CD4-positive, alpha-beta T cell treated with Interleukin-17A for 4 hours (primary cell): Measurements from ENCODE around the gene CDH12.
"Not testable (repeated sequence)": the region's sequence is repeated elsewhere in the genome, so short reads cannot be mapped to it uniquely, and the experiment has no call there.

Experiments used
- DNase-seq: peaks from one replicate; pipeline ENCODE4 v3.0.0-alpha.2; 2020; ENCODE audit warnings: mixed read lengths

The CDH12 gene

DNA sequence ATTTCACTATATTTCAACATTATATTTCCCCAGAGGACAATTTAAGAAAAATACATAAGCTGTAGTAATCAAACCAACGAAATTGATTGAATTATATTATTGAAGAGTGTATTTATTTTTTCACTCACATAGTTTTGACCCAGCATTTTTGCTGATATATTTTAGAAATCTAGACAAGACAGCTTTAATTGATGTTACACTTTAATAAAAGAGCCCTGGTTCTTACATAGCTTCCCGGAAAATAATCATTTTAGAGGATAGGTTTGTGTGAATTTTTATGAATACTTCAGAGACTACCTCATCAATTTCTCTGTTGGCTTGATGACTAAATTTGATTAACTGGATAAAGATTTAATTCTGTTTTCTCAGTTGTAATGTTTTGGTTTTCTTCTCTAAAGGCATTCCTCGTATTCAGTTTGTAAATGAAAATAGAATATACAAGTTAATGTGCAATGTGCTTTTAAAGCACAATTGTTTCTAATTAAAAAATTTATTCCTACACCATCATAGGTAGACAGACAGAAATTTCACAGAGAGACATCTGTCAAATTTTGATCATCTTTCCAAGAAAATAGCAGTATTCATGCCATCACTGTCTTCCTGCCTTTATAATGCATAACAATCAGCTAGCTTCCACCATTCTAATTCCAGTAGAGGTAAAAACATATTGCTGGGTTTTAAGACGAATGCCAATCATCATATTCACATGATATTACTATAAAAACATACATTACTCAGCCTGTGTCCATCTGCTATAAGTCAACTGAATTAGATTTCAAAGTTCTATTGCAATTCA, 441.4 kb downstream of the CDH12 start:
- DNase-seq: no peak

DNA sequence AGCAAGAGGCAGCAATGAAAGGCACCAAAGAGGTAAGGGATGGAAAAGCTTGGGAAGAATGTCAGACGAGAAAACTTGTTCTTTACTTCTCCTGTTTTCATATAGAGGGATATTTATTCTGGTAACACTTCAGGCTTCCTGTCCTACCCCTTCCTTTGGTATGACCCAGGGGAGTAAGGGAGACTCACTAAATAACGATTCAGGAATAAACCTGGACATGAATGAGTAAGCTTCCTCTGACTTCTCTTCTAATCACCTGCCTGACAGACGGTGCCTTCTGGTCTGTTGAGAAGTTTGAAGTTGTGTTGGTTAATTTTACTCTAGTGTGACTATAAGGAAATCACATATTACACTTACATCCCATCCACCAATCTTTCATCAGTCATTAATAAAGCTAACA, 461.2 kb downstream of the CDH12 start:
- DNase-seq: no peak

DNA sequence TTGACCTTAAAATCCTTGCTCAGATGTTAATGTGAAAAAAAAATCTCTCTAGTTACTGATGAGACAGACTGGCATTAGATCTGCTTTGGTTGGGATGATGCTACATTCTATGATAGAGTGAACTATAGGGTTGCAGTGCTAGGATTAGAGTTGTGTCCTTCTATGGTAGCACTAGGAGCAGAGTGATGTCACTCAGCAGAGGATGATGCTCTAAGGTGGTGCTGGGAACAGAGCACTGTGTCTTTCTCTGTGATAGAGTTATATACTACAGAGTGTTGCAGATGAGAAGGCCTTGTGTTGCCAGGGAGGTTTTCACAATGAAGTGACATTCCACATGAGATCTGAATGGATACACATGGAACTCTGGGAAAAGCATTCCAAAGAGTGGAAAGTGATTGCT, 462.3 kb downstream of the CDH12 start:
- no peak for DNase-seq

DNA sequence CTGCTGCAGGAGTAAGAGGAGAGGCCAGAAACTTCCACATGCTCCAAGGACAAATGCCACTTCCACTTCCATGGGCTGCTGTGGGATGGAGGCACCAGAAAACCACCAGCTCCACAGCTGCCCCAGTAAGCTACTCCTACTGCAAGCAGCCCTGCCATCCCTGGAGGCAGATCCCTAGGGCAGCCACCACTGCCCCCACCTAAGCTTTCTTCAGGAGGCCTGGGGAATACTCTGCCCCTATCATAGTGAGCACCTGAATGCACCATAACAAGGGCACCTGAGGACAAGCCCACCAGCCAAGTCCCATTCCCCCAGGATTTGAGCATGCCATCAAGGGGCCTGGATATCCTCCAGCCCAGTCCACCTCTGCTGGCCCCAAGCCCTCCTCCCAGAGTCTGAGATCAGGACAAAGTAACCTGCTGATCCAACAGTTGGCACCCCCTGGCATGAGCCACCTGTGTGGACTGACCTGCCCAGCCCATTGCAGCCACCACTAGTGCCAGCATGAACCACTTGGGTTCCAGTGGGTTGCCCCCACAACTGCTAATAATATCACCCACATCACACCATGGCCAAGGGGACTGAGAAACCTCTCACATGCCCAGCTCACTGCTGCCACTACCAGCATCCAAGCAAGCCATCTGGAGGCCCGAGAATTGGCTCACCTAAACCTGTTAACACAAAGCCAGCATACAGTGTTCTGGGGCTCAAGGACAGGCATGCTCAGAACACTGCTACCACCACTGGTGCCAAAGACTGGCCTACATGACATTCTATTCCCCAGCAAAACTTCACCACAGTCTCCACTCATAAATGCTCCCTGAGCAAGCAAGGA, 480.1 kb downstream of the CDH12 start:
- no peak for DNase-seq

DNA sequence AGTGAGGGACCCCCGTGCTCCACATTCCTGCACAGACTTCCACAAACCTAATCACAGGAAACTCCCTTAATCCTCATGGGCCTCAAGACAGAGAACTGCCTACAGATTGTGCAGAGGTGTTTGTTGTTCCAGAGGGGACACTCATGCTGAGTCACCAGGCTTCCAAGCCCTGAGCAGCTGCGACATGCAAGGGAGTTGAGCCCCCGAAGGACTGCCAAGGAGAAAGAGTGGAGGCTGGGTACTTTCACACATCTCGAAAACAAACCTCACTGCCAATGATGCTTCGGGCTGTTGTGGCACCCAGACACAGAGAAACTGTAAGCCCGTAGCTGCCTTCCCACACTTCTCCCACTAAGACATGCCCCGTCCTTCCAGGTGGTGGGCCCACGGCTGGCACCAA, 480.8 kb downstream of the CDH12 start:
- DNase-seq: no peak

DNA sequence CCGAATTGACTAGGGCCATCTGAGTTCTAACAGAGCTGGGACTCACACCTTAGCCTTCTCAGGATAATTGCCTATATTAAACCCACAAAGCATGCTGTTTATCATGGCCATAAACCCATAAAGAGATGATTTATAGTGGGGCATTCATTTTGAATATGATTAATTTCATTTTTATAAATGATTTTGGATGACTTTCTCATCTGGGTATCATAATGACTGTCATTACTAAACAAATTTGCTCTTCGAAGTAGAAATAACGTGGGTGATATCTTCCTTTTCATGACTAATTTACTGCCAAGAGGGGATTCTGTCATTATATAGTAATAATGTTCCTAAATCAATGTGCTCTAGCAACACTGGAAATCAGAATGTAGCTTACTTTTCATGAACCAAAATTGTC, 498.2 kb downstream of the CDH12 start:
- no peak for DNase-seq

DNA sequence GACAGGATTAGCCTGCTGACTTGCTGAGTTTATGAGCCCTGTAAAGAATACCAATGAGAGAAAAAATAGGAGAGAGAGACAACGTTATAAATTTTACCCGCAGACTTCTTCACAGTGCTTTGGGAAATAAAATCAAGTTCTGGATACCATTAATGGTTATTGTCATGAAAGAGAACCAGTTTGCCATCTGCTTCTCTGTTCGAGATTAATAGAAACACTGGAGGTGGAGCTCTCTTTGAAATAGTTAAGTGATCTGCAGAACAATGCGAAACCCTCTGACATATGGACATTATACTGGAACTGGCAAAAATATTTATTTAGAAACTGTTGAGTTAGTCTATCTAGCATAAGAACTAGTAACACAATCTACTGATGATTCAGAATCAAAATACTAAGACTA, 500.7 kb downstream of the CDH12 start:
- DNase-seq: no peak

DNA sequence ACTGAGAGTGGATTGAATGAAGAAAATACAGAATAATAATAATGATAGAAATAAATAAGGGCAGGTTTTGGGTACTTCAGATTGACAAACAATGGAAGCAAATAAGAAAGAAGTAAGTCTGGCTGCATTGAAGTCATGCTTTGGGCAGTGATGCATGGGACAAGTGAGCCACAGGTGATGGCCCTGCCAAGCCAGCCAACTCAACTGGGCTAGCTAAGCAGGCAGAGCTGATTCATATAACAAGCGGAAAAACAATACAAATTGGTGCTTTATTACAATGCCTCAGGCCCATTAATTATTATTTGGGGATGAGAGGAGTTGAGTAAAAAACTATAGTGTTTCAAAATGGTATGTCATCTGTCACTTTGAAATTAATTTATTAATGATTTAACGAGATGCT, 502.0 kb downstream of the CDH12 start:
- DNase-seq: no peak

DNA sequence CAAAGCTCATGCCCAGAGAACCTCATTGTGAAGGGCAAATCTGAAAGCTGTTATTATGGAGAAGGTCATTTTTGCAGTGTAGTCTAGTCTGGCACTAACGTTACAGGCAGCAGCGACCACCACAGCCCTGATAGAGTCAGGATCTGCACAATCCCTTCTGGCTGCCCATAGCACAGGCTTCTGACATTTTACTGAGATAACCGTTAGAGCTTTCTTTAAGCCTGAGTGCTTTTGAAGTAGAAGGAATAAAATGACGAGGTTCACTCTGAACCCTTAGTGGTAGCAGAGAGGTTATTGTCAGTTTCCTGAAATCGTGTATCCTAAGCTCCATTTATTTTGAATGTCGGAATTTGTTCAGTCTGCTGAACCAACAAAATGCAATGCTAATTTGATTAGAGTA, 505.1 kb downstream of the CDH12 start:
- no peak for DNase-seq

DNA sequence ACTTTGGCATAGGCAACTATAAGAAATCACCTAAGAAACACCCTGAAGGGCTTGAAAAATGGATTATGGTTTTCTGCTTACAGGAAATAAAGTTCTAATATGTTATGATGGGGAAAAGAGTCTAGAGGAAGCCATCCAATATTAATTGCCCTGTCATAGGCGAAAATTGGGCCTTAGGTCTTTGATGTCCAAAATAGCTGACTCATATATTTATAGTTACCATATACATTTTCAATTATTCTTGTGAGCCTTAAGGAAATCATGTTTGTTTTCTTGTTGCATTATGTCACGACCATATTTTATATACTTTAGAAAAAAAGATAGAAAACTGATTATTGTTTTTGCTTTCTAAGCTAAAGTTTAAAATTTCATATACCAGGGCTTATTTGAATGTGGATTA, 509.1 kb downstream of the CDH12 start:
- no peak for DNase-seq

DNA sequence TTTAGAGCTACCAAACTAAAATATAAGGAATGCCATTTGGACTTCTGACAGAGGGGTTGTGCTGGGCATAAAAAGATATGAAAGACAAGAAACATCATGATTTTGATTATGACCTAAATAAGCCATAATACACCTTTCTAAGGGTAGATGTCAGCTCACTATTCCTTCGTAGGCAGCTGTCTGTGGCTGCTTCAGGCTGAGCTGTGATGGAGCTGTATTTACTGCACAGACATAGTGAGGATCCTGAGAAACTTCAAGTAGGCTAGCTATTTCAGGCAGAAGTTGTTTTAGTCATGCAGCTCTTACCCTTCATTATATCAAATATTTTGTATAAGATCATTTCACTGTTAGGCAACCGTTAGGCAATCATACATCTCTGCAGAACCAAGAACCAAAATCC, 511.7 kb downstream of the CDH12 start:
- DNase-seq: no peak

DNA sequence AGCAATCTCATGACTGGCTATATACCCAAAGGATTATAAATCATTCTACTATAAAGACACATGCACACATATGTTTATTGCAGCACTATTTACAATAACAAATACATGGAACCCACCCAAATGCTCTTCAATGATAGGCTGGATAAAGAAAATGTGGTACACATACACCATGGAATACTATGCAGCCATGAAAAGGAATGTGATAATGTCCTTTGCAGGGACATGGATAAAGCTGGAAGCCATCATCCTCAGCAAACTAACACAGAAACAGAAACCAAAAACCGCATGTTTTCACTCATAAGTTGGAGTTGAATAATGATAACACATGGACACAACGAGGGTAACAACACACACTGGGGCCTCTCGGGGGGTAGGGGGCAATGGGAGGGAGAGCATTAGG, 520.2 kb downstream of the CDH12 start:
- DNase-seq: not testable (repeated sequence)

DNA sequence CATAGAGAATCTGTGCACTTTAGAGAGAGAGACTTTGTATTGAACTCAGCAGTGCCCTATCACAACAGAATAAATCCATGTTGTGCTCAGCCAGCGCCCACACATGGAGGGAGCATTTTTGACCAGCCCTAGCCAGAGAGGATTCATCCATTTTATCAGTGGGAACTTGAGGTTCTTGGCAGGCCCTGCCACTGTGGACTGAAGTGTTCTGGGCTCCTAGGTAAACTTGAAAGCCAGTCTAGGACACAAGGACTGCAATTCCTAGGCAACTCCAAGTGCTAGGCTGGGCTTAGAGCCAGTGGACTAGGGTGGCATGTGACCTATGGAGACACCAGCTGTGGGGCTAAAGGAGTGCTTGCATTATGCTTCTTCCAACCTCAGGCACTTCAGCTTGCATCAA, 523.5 kb downstream of the CDH12 start:
- DNase-seq: no peak

DNA sequence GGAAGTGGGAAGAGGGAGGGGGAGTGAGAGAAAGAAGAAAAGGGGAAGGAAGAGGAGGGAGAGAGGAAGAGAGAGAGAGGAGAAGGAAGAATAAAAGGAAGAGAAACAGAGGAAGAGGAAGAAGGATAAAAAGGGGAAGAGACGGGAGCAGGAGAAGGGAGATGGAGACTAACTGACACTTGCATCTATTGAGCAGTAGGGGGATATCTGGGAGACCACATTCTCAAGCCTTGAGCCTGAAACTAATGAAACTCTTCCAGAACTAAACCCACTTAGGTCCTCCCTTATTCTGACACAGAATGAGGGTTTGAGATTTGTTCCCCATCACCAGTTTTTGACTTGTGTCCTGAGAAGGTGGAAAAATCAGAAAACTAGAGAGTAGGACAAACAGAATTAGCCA, 533.3 kb downstream of the CDH12 start:
- no peak for DNase-seq

DNA sequence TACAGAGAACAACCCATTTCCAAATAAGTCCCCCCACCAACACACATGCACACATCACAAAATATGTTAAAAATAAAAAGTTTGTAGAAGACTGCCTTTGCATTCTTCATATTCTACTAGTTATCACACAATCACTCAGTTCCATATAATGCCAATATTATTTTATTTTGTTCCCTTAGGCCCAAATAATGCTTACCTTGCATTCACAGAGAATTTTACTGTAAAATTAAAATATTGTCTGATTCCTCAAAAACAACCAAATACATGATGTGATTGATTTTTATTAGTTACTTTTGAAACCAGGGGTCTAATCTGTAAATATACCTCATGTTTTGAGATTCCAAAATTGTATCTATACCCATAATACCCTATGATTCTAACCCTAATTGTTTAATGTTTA, 536.9 kb downstream of the CDH12 start:
- DNase-seq: no peak

DNA sequence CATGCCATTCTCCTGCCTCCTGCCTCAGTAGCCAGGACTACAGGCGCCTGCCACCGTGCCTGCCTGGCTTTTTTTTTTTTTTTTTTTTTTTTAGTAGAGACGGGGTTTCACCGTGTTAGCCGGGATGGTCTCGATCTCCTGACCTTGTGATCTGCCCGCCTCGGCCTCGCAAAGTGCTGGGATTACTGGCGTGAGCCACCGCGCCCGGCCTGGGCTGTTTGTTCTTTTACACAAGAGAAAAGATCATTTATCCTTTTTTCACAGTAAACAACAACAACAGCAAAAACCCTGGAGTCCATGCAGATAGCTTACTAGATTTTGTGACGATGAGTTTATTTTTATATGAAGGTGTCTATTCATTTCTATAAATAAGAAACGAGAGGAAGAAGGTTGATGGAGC, 538.1 kb downstream of the CDH12 start:
- not testable (repeated sequence) for DNase-seq

DNA sequence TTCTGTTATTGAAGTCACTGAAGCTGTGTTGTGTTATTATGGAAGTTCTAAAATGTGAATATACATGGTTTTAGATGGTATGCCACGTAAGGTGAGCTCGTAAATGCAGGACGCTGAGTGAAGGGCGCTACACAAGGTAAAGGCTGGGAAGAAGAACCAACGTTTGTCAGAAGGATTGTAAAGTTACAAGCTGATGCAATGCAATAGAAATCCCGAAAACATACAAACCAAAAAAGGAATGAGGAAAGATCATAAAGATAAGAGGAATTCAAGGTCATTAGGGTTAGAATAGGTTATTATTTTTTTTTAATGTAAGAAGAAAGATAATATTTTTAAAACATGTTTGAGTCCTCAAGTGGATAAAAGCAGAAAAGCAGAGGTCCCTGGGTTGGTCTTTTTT, 538.6 kb downstream of the CDH12 start:
- no peak for DNase-seq

DNA sequence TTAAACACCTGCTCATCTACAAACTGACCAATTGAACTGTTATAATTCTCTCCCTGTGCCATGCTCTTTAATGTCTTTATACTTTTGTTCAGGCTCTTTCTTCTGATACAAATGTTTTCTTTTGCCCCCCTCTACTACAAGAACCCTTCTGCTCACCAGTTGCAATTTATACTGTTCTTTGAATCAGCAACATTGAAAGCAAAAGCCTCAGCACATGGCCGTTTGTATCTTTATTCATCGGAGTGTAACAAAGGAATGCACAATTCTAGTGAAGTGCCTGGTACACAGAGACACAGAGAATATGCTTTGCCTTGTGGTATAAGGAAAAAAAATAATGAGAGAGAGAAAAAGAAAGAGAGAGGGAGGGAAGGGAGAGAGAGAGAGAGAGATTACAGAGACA, 547.1 kb downstream of the CDH12 start:
- DNase-seq: no peak

DNA sequence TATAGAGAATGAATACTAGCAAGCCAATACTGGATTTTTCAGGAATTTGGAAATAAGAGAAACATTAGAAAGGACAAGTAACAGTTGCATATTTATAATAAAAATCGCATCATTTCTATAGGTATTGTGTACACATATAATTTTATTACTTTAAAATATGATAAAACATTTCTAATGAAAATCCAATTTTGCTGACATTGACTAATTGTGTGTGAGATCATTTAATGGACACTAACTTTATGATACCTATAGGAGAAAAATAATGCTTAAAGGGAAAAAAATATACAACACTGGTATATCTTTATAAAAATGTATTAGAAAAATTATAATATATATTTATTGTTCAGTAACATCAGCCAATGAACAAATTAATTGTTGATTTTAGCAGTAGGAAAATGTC, 557.3 kb downstream of the CDH12 start:
- no peak for DNase-seq

DNA sequence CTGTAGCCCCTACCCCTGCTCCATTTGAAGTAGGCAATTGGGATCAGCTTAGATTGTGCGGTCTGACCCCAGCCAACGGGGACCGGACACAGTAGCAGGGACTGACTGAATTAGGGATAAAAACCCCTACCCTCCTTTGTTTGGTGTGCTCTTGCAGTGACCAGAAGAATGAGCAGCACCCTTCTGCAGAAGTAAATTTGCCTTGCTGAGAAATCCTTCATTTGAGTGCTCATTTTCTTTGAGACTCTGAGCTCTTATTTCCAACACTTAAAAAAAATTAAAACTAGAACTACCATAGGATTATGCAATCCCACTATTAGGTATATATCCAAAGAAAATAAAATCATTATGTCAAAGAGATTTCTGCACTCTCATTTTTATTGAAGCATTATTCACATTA, 560.0 kb downstream of the CDH12 start:
- no peak for DNase-seq

DNA sequence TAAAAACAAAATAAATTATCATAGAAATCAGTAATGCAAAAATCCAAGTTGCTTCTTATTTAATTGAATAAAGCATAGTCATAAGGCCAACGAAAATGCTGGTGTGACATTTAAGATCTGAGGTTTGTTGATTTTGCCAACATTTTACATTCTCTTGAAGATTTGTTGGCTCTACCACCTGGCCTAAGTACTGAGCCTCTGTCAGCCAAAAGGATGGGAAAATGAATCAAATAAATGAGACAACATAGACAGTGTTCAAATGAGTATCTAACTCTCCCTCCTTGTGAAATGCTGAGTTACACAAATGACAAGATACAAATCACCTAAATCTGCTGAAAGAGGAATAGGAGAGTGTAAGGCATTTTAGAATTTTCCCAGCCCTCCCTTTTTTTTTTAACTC, 575.0 kb downstream of the CDH12 start:
- no peak for DNase-seq

DNA sequence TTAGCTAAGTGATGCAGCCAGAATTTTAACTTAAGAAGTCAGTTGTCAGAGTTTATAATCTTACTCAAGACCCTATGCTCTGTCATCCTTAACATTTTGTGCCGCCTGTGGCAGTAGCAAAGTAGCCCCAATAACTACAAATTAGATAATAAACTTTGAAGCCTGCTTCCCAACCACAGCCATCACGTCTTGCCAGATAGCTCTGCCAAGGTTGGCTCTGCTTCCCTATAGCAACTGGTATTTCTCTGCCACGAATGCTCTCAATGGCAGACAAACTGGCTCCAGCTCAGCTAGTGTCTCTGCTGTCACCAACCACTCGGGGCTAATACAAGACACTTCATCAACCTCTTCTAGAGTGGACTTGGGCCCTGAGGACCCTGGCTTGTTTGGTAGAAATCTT, 576.1 kb downstream of the CDH12 start:
- DNase-seq: no peak

DNA sequence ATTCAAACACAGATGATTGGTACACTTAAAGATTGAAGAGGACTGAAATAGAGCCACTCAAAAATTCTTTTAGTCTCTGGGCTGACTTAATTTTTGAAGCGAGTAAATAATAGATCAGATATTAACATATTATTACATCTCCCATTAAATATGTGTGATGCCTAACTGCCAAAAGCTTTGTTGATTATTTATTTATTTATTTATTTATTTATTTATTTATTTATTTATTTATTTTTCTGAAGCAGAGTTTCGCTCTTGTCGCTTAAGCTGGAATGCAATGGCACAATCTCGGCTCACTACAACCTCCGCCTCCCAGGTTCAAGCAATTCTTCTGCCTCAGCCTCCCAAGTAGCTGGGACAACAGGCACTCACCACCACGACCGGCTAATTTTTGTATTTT, 587.3 kb downstream of the CDH12 start:
- DNase-seq: not testable (repeated sequence)

DNA sequence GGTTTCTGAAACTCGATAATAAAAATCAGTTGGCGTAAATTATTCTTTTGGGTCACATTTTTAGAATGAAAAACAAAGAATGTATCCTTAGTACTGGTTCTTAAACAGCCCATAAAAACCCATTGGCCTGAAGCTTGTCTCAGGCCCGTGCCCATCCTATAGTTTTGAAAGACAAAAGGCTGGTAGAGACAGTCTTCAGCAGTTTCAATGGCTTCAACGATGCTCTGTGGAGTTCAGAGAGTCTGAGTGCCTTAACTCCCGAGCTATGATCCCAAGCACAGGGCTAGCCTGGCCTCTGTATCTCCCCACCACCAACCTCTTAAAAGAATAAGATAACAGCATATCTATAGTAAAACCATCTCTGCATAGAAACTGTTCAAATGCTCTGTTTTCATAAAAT, 595.0 kb downstream of the CDH12 start:
- DNase-seq: no peak

DNA sequence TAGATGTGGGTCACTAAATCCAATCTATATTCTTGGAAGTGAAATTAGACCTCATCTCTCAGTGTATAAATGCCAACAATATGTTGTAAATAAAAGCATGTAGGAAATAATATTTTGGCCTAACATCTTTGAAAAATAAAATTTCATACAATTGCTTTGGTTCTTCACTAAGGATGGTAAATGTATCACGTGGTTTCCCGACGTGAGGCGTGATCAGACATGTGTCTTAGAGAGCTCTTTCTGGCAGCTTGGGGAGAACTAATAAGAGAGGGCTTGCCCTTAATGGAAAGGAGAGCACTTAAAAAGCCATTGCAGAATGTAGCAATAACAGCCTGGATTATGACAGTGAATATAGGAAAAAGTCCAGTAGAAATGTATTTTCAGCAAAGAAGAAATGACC, 602.6 kb downstream of the CDH12 start:
- DNase-seq: no peak
